GM18867 (cell line): ENCODE data around the gene KMT5C.
"Not testable (repeated sequence)": the region's sequence is repeated elsewhere in the genome, so short reads cannot be mapped to it uniquely, and the experiment has no call there.

Experiments used
- ATAC-seq: cut with Tn5 transposase; IDR thresholded peaks from one replicate; pipeline ENCODE4 v1.9.1; 2021; ENCODE audit warnings: mild to moderate bottlenecking, moderate library complexity; ENCODE audit not compliant: unreplicated experiment

KMT5C gene

GRCh38 chr19:55315956-55316525, 23.6 kb upstream of the KMT5C start:
- no peak for ATAC-seq

- ATAC-seq: no peak
These were observed 23.0 kb upstream of the KMT5C start for GRCh38 chr19:55316646-55317045.

GRCh38 chr19:55319785-55320184, 19.9 kb upstream of the KMT5C start:
- no peak for ATAC-seq

- ATAC-seq: no peak
These were observed 18.7 kb upstream of the KMT5C start for GRCh38 chr19:55320844-55321419.

GRCh38 chr19:55321466-55322137, 18.1 kb upstream of the KMT5C start:
- ATAC-seq: no peak

- no peak for ATAC-seq
These were observed 17.3 kb upstream of the KMT5C start for GRCh38 chr19:55322204-55322885.

GRCh38 chr19:55324662-55325061, 15.0 kb upstream of the KMT5C start:
- ATAC-seq: no peak

GRCh38 chr19:55325172-55325571, 14.5 kb upstream of the KMT5C start, which contains the start of gene TMEM150B:
TMEM150B (minus strand) TSS chr19:55325341; CDS start chr19:55321036, 4,305 bp downstream.
- no peak for ATAC-seq

GRCh38 chr19:55328774-55329318, 10.8 kb upstream of the KMT5C start:
- ATAC-seq: not testable (repeated sequence)

GRCh38 chr19:55329791-55330190, 9.9 kb upstream of the KMT5C start:
- ATAC-seq: not testable (repeated sequence)

GRCh38 chr19:55333870-55334269, 5.8 kb upstream of the KMT5C start:
- ATAC-seq: no peak

- ATAC-seq: no peak
These were observed 3.6 kb upstream of the KMT5C start for GRCh38 chr19:55336101-55336500.

- ATAC-seq: no peak
These were observed 460 bp downstream of the KMT5C start for GRCh38 chr19:55339889-55340783.

- no peak for ATAC-seq
These were observed 1.1 kb downstream of the KMT5C start for GRCh38 chr19:55340784-55341147.

- no peak for ATAC-seq
These were observed 1.5 kb downstream of the KMT5C start for GRCh38 chr19:55341171-55341588.

GRCh38 chr19:55341595-55342531, 2.2 kb downstream of the KMT5C start:
- no peak for ATAC-seq

- ATAC-seq: no peak
These were observed 4.8 kb downstream of the KMT5C start for GRCh38 chr19:55344444-55344843.

- ATAC-seq: no peak
These were observed 5.6 kb downstream of the KMT5C start for GRCh38 chr19:55345101-55345817.
